Epithelial cell of proximal tubule (primary cell): ENCODE data around the gene LRRC32. TPM values are rescaled to one million over a fixed set of nuclear protein-coding genes. Genes with fewer than 3 reads are reported as not detected.
A peak's percentile ranks its signal among the peaks of the same experiment; 100 is the strongest.

Experiments used
- DNase-seq: peaks from one replicate; pipeline ENCODE4 v3.0.0-alpha.2; 2011; ENCODE audit warnings: low read depth
- H3K4me3 ChIP-seq: 2 replicates; pipeline ENCODE4 v1.5.1; 2011; ENCODE audit warnings: low read depth, mild to moderate bottlenecking, low read length
- total RNA-seq: library from RNA; depleted of rRNA; stranded (reverse); fragments of >200 nt; gene quantifications from 2 replicates; pipeline ENCODE4 v1.2.3, GENCODE V29; 2015
- TF ChIP-seq, protein P1 (sequence below): conservative IDR thresholded peaks from 2 replicates; pipeline ENCODE4 v1.5.1; 2012; ENCODE audit warnings: low read depth, mild to moderate bottlenecking, low read length

The LRRC32 gene
- total RNA-seq, 1 donor from 2014 or later: 0.29 TPM

DNA sequence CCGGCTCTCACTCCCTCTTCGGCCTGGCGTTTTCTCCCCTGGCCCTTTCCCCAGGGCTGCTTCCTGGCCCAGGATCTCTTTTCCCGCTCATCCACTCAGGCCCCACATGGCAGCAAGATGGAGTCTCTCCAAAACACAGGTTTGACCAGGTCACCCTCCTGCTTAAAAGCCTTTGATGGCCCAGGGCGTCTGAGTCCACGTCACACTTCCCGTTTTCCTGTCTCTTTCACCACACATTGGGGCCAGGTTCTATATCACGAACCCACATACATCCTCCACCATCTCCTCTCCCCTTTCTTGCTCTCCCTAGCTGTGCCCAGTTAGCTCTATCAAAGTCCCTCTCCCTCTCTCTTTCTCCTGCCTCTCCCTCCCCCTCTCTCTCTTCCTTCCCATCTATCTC is 7.8 kb upstream of the LRRC32 start:
- TF ChIP-seq, protein P1, sequence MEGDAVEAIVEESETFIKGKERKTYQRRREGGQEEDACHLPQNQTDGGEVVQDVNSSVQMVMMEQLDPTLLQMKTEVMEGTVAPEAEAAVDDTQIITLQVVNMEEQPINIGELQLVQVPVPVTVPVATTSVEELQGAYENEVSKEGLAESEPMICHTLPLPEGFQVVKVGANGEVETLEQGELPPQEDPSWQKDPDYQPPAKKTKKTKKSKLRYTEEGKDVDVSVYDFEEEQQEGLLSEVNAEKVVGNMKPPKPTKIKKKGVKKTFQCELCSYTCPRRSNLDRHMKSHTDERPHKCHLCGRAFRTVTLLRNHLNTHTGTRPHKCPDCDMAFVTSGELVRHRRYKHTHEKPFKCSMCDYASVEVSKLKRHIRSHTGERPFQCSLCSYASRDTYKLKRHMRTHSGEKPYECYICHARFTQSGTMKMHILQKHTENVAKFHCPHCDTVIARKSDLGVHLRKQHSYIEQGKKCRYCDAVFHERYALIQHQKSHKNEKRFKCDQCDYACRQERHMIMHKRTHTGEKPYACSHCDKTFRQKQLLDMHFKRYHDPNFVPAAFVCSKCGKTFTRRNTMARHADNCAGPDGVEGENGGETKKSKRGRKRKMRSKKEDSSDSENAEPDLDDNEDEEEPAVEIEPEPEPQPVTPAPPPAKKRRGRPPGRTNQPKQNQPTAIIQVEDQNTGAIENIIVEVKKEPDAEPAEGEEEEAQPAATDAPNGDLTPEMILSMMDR: no peak
- no peak for DNase-seq
- no peak overlapping the region for H3K4me3 ChIP-seq

DNA sequence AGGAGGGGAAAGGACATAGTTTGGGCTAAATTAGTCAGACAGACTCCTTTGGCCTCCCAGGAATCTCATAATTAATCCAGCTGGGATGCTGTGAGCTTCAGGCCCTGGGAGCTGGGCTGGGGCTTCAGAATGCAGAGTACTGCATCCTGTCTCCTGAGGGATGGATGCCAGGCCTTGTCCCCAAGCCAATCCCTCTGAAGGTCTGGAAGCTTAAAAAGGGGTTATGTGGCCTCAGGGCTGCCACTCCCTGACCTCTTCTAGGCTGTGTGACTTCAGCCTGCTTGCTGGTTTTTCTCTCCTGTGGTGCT is 6.9 kb upstream of the LRRC32 start:
- DNase-seq: no peak
- H3K4me3 ChIP-seq: no peak overlapping the region
- TF ChIP-seq, protein P1: no peak

DNA sequence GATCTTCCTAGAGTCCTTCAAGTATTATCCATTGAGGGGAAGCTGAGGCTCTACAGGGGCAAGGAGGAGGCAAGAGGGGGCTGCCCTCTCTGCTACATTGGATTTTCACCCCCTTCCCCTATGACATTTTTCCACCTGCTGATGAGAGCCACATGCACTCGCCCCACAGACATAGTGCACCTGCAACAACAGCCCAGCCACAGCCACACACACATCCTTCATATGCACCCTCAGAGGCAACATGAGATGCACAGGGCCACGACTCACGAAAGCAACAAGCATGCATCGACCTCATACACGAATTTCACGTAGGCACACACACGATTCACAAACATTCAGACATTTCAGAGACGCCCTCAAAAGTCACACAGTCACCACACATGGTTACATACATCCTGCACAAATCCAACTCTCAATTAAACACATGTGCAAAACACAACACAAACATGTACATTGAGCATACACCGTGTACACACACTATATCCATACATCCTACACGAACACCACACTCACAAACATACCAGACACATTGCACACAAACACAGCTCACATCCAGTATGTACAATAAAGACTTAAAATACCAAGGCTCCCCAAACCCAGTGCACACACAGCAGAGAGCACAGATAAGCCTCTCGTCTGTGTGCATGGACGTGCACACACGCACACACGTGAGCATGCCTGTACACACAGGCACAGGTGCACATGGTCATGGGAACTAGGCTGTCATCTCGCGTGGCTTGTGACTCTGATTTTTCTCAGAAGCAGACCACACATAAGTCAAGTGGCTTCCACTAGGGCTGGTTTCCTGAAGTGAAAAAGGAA is 6.3 kb upstream of the LRRC32 start:
- no peak overlapping the region for H3K4me3 ChIP-seq
- TF ChIP-seq, protein P1: no peak
- DNase-seq: no peak

DNA sequence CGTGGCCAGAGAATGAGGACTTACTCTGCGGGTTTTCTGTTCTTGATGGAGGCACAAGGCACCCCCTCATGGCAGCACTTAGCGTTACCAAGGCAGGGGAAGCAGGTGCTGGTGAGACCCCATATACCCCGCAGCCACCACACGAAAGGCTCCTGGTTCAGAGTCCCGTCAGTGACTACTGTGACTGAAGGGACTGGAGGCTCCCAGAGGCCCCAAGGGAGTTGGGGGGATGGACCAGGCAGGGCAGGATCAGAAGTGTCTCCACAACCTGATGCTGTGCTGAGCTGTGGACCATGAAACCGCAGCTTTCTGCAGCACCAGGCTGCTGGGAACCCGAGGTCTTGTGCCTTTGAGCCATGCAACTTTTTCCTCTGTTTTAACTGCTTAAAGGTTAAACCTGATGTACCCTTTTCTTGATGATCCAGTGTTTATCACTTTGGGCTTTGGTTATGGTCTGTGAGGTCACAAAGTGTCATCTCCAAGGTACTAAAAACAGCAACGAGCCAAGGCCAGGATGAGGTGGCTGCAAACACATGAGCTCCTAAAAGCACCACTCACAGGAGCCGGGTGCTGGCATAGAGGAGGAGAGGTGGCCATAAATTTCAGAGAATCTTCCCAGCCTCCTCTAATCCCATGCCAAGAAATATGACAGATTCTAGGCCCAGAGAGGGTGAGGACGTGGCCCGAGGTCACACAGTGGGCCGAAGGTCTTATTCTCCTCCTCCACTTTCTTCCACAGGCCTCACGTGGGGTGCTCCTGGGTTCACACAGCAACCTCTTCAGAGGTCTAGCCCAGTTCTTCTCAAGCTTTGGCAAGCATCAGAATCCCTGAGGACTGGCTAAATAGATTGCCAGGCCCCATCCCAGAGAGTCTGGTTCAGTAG is 4.2 kb upstream of the LRRC32 start:
- TF ChIP-seq, protein P1: no peak
- no peak overlapping the region for H3K4me3 ChIP-seq
- peak; percentile 52 for DNase-seq

DNA sequence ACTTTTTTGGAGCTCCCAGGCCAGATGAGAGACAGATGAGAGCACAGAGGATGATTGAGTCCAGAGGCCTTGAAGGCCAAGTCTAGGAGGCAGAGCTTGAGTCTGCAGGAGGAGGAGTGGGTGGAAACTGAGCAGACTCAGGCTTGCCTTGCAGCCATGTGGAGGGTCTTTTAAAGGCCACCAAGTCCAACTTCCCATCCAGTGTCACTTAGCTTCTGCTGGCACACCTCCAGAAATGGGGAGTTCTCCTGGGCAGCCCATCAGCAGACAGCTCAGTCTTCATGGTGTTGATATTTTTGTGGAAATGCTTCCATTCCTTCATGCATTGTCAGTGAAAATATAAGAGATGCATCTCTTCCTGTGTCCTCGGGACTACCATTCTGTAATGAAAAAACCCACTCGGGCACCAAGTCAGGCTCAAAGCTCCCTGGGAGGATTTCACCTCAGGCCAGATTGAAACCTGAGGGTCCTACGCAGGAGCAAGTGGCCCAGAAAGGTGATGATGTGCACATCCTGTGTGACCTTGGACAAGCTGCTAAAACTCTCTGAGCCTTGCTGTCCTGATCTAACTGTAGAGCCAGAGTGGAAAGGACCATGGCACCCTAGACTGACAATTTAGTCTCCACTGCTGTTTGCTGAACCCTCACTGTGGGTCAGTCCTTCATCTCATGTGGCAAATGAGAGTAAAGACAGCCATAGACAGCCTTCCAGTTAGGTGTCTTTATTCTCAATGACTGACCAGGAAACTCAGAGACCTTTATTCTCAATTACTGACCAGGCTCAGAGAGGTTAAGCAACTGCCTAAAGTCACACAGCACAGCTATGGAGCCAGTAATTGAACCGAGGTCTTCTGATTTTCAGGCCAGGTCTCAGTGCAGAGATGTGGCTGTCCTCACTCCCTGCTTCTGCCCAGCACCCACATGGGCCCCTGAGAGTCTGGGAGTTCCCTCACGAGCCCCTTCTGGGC is 2.9 kb upstream of the LRRC32 start:
- TF ChIP-seq, protein P1: no peak
- DNase-seq: no peak
- H3K4me3 ChIP-seq: no peak overlapping the region

DNA sequence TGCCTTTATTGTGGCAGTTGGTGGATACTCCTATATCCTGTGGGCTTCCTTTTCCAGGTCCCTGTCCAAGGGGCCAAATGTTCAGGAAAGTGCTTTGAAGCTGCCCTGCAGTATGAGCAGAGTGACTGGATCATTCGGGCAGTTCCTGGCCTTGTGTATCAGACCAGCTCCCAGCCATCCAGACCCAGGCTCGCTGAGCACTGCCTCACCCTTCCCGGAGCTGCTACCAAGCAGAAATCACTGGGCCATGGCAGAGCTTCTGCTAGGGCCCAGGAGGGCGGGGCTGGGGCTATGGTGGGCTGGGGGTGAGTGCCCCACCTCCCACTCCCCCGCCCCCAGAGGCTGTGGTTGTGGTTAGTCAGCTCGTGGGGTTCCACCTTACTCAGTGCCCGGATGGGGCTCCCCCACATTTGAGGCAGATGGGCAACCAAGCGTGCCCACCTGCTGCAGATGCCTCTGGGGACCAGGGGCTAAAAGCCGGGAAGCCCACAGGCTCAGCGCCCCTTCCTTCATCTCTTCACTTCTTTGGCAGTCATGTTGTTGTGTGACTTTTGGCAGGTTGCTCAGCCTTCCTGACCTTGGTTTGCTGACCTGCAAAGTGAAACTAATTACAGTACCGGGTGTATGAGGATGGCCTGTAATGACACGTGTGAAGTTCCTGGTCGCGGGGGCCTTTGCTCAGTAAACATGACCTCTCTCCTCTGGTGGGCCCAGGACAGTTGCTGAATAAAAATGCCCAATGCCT is 2.1 kb upstream of the LRRC32 start:
- no peak overlapping the region for H3K4me3 ChIP-seq
- TF ChIP-seq, protein P1: no peak
- no peak for DNase-seq
